Measurements from ENCODE around the gene DNAJC2. TPM values are rescaled to one million over a fixed set of nuclear protein-coding genes. Genes with fewer than 3 reads are reported as not detected.
A peak's percentile ranks its signal among the peaks of the same experiment; 100 is the strongest.

Gene DNAJC2
- total RNA-seq (ENCODE audit: low replicate concordance) = 27.2 and 41.0 TPM in 2 replicates

DNA sequence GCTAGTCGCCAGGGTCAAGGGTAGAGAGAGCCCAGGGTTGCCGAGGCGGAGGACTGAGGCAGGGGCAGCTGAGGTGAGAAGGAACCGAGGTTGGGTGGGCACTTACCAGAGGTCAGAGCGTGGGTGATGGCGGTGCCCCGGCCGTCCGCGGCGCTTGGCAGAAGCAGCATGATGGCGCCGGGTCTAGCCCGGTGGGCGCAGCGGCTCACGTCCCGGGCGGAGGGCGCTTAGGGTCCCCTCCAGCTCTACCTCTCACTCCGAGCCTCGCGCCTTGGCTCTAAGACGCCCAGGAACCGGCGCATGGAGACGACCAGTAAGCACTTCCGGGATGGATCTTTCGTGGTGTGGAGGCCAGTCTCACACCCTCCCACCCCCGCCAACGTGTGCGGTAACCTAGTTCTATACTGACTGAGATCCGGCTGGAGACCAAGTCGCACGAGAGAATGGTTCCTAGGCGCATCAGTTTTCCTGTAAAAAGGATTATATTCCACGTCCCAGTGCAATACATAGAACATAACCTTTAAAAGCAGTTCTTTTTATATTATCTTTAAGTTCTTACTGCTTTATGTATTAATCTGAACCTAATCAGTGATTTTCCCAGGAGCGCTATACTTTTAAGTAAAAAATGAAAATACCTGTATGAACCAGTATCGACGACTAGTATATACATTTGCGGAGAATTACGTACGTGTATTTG, at the start of gene DNAJC2:
DNAJC2 (minus strand) TSS at position 315 of the 697 bp plus-strand sequence; CDS start at position 170, 145 bp downstream.
- Histone ChIP-seq H3K9ac (peak within 1 kb of the TSS; percentile 79), H3K36me3 (peaks cover 6% of the 10 kb centered on the region), H3K79me2 (ENCODE audit: low read depth) (peaks cover 70% of the 10 kb centered on the region), H4K20me1 (ENCODE audit: low read depth) (peaks cover 15% of the 10 kb centered on the region), H3K4me1 (peaks cover 22% of the 10 kb centered on the region), H3K27ac (peak within 1 kb of the TSS; percentile 53), H3K9me3 (ENCODE audit: low read depth) (no peaks in the 10 kb centered on the region), H3K27me3 (no peaks in the 10 kb centered on the region), H2AFZ (replicated peaks) (peak within 1 kb of the TSS; percentile 100), H3F3A (ENCODE audit: low read depth) (peaks cover 4% of the 10 kb centered on the region), H3K4me2 (peak within 1 kb of the TSS; percentile 96), H3K4me3 (peak within 1 kb of the TSS; percentile 86)
- H3K27ac Mint-ChIP-seq = peak within 1 kb of the TSS; percentile 96
- TF ChIP-seq EZH2phosphoT487 (IDR thresholded peaks at IDR 0.05) (no peak), EZH2 (IDR thresholded peaks at IDR 0.05) (no peak)
- TF ChIP-seq, protein P1, sequence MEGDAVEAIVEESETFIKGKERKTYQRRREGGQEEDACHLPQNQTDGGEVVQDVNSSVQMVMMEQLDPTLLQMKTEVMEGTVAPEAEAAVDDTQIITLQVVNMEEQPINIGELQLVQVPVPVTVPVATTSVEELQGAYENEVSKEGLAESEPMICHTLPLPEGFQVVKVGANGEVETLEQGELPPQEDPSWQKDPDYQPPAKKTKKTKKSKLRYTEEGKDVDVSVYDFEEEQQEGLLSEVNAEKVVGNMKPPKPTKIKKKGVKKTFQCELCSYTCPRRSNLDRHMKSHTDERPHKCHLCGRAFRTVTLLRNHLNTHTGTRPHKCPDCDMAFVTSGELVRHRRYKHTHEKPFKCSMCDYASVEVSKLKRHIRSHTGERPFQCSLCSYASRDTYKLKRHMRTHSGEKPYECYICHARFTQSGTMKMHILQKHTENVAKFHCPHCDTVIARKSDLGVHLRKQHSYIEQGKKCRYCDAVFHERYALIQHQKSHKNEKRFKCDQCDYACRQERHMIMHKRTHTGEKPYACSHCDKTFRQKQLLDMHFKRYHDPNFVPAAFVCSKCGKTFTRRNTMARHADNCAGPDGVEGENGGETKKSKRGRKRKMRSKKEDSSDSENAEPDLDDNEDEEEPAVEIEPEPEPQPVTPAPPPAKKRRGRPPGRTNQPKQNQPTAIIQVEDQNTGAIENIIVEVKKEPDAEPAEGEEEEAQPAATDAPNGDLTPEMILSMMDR (IDR thresholded peaks at IDR 0.05) = no peak
- H3K27me3 Mint-ChIP-seq (ENCODE audit: insufficient read depth, low read depth) = no peaks in the 10 kb centered on the region
- H3K4me1 Mint-ChIP-seq = peaks cover 21% of the 10 kb centered on the region
- peak within 1 kb of the TSS; percentile 99 for H3K4me3 Mint-ChIP-seq
- peak; percentile 95 for DNase-seq (ENCODE audit: low spot score)
- H3K9me3 Mint-ChIP-seq = no peaks in the 10 kb centered on the region
- H3K36me3 Mint-ChIP-seq = peaks cover 15% of the 10 kb centered on the region

GRCh38 chr7:103391976-103392375, 47.4 kb upstream of the DNAJC2 start:
- Histone ChIP-seq H3K9me3 (ENCODE audit: low read depth) (no peaks in the 10 kb centered on the region), H2AFZ (replicated peaks) (no peak overlapping the region), H3K27me3 (no peaks in the 10 kb centered on the region), H3K4me1 (no peaks in the 10 kb centered on the region), H3K9ac (no peak overlapping the region), H3K79me2 (ENCODE audit: low read depth) (no peaks in the 10 kb centered on the region), H3F3A (ENCODE audit: low read depth) (no peaks in the 10 kb centered on the region), H3K36me3 (no peaks in the 10 kb centered on the region), H4K20me1 (ENCODE audit: low read depth) (no peaks in the 10 kb centered on the region), H3K4me2 (no peak overlapping the region), H3K27ac (no peak overlapping the region), H3K4me3 (no peak overlapping the region)
- no peaks in the 10 kb centered on the region for H3K4me1 Mint-ChIP-seq
- no peak for DNase-seq (ENCODE audit: low spot score)
- H3K9me3 Mint-ChIP-seq = no peaks in the 10 kb centered on the region
- H3K27me3 Mint-ChIP-seq (ENCODE audit: insufficient read depth, low read depth) = no peaks in the 10 kb centered on the region
- TF ChIP-seq EZH2phosphoT487 (IDR thresholded peaks at IDR 0.05) = no peak
- no peaks in the 10 kb centered on the region for H3K36me3 Mint-ChIP-seq
- no peak overlapping the region for H3K4me3 Mint-ChIP-seq
- H3K27ac Mint-ChIP-seq = no peak overlapping the region

DNA sequence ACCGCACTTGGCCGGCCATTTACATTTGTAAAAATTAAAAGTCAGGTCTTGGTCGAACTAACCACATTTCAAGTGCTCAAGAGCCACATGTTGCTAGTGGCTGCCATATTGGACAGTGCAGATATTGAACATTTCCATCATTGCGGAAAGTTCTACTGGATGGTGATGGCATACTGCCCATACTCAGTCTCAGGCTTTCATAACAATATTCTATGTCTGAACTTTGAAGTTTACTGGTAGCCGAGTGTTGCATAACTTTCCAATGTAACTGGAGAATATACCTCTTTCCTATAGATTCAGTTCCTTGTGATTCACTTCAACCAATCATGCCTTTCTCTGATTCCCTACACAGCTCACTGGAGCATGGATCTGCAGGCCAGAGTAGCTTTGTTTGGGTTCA, 46.6 kb upstream of the DNAJC2 start:
- no peak for DNase-seq (ENCODE audit: low spot score)
- Mint-ChIP-seq H3K27me3 (ENCODE audit: insufficient read depth, low read depth) (no peaks in the 10 kb centered on the region), H3K9me3 (no peaks in the 10 kb centered on the region), H3K4me1 (no peaks in the 10 kb centered on the region), H3K4me3 (no peak overlapping the region), H3K27ac (no peak overlapping the region), H3K36me3 (no peaks in the 10 kb centered on the region)
- H3K4me2 ChIP-seq = no peak overlapping the region
- no peak overlapping the region for H3K27ac ChIP-seq
- no peak for TF ChIP-seq EZH2phosphoT487 (IDR thresholded peaks at IDR 0.05)
- no peak for TF ChIP-seq EZH2 (IDR thresholded peaks at IDR 0.05)
- TF ChIP-seq, protein P1 (IDR thresholded peaks at IDR 0.05) = no peak
- H3F3A ChIP-seq (ENCODE audit: low read depth) = no peaks in the 10 kb centered on the region
- H3K4me1 ChIP-seq = no peaks in the 10 kb centered on the region
- no peak overlapping the region for H3K4me3 ChIP-seq
- no peaks in the 10 kb centered on the region for H3K79me2 ChIP-seq (ENCODE audit: low read depth)
- H3K36me3 ChIP-seq = no peaks in the 10 kb centered on the region
- H3K9me3 ChIP-seq (ENCODE audit: low read depth) = no peaks in the 10 kb centered on the region
- H2AFZ ChIP-seq (replicated peaks) = no peak overlapping the region
- H4K20me1 ChIP-seq (ENCODE audit: low read depth) = no peaks in the 10 kb centered on the region
- H3K27me3 ChIP-seq = no peaks in the 10 kb centered on the region
- H3K9ac ChIP-seq = no peak overlapping the region

DNA sequence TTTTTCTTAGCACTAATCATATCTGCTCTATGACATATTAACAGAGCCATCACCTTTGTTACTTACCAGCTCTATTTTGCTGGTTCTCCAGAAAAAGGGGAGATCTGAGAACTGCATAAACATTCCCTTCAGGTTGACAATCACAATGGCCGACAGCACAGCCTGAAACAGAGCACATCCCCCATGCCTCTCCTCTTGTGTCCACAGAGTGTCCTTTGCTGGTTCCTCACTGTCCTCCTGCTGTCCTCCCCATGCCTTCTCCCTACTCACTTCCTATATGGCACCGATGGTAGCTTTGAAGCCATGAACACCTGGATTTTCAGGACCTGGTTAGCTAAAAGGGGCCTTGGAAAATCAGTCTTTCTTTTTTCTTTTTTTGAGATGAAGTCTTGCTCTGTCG, 44.7 kb upstream of the DNAJC2 start:
- no peak overlapping the region for H3K4me3 ChIP-seq
- no peak for TF ChIP-seq EZH2 (IDR thresholded peaks at IDR 0.05)
- no peak for TF ChIP-seq EZH2phosphoT487 (IDR thresholded peaks at IDR 0.05)
- TF ChIP-seq, protein P1 (IDR thresholded peaks at IDR 0.05) = no peak
- H3K9me3 ChIP-seq (ENCODE audit: low read depth) = no peaks in the 10 kb centered on the region
- no peak overlapping the region for H3K27ac Mint-ChIP-seq
- H3F3A ChIP-seq (ENCODE audit: low read depth) = no peaks in the 10 kb centered on the region
- H3K27me3 ChIP-seq = no peaks in the 10 kb centered on the region
- no peak for DNase-seq (ENCODE audit: low spot score)
- H2AFZ ChIP-seq (replicated peaks) = no peak overlapping the region
- H3K9me3 Mint-ChIP-seq = no peaks in the 10 kb centered on the region
- no peaks in the 10 kb centered on the region for H3K4me1 Mint-ChIP-seq
- H3K27ac ChIP-seq = no peak overlapping the region
- no peaks in the 10 kb centered on the region for H3K36me3 Mint-ChIP-seq
- H3K4me2 ChIP-seq = no peak overlapping the region
- H3K9ac ChIP-seq = no peak overlapping the region
- H3K4me3 Mint-ChIP-seq = no peak overlapping the region
- H3K36me3 ChIP-seq = no peaks in the 10 kb centered on the region
- H3K79me2 ChIP-seq (ENCODE audit: low read depth) = no peaks in the 10 kb centered on the region
- H3K27me3 Mint-ChIP-seq (ENCODE audit: insufficient read depth, low read depth) = no peaks in the 10 kb centered on the region
- no peaks in the 10 kb centered on the region for H3K4me1 ChIP-seq
- H4K20me1 ChIP-seq (ENCODE audit: low read depth) = no peaks in the 10 kb centered on the region
